GM12875 (cell line): ENCODE data around the gene KRTAP10-6.
"Not testable (repeated sequence)": the region's sequence is repeated elsewhere in the genome, so short reads cannot be mapped to it uniquely, and the experiment has no call there.

ENCODE experiments used
- H3K4me3 ChIP-seq: one replicate; pipeline ENCODE4 v1.5.1; 2011; ENCODE audit warnings: low read depth, low read length, control low read depth
- CTCF ChIP-seq: IDR thresholded peaks from 2 replicates; pipeline ENCODE4 v1.5.1; 2011; ENCODE audit warnings: low read depth, mild to moderate bottlenecking, control low read depth, inconsistent platforms, low read length, moderate library complexity, borderline replicate concordance; ENCODE audit not compliant: insufficient read depth

Gene KRTAP10-6

GRCh38 chr21:44594406-44594916 is 2.2 kb upstream of the KRTAP10-6 start:
- TF ChIP-seq CTCF, result no peak
- H3K4me3 ChIP-seq, result no peak overlapping the region

- H3K4me3 ChIP-seq, result no peak overlapping the region
- TF ChIP-seq CTCF, result no peak
These were observed 1.5 kb upstream of the KRTAP10-6 start for GRCh38 chr21:44593598-44594405.

GRCh38 chr21:44591801-44592130 is 539 bp downstream of the KRTAP10-6 start:
- H3K4me3 ChIP-seq, result not testable (repeated sequence)

- H3K4me3 ChIP-seq, result not testable (repeated sequence)
These were observed 1.2 kb downstream of the KRTAP10-6 start for GRCh38 chr21:44590897-44591800.

- no peak for TF ChIP-seq CTCF
These were observed 2.0 kb downstream of the KRTAP10-6 start for GRCh38 chr21:44590311-44590721.

GRCh38 chr21:44589586-44590305 is 2.6 kb downstream of the KRTAP10-6 start:
- H3K4me3 ChIP-seq, result no peak overlapping the region
- TF ChIP-seq CTCF, result no peak

More at GRCh38 chr21:44590311-44590721, 2.0 kb downstream of the KRTAP10-6 start:
- H3K4me3 ChIP-seq, result no peak overlapping the region

- no peak for TF ChIP-seq CTCF
- H3K4me3 ChIP-seq, result no peak overlapping the region
These were observed 3.2 kb downstream of the KRTAP10-6 start for GRCh38 chr21:44589094-44589493.
